GM12872 (cell line): ENCODE data around the gene OR10H4.

Source experiments
- CTCF ChIP-seq: IDR thresholded peaks from 3 replicates; pipeline ENCODE4 v1.5.1; 2011; ENCODE audit warnings: low read depth, mild to moderate bottlenecking, low read length, moderate library complexity; ENCODE audit not compliant: insufficient read depth

OR10H4 gene

GRCh38 chr19:15989889-15990288 is 41.1 kb downstream of the OR10H4 start:
- TF ChIP-seq CTCF = no peak

DNA sequence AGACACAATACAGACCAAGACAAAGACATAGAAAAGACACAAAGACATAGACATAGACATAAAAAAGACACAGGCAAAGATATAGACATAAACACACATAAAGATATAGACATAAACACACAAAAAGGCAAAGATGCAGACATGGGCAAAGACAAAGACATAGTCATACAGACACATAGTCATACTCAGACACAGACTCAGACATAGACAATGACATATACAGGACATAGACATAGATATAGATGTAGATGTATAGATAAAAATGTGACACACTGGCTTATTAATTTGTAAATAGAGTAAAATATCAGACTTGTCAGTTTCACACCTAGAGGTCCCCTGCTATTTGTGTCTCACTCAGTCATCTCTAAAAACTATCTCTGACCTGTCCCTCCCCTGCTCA is 42.8 kb downstream of the OR10H4 start:
- no peak for TF ChIP-seq CTCF

GRCh38 chr19:15992014-15992413 is 43.2 kb downstream of the OR10H4 start:
- no peak for TF ChIP-seq CTCF

GRCh38 chr19:15995536-15995935 is 46.7 kb downstream of the OR10H4 start:
- no peak for TF ChIP-seq CTCF

DNA sequence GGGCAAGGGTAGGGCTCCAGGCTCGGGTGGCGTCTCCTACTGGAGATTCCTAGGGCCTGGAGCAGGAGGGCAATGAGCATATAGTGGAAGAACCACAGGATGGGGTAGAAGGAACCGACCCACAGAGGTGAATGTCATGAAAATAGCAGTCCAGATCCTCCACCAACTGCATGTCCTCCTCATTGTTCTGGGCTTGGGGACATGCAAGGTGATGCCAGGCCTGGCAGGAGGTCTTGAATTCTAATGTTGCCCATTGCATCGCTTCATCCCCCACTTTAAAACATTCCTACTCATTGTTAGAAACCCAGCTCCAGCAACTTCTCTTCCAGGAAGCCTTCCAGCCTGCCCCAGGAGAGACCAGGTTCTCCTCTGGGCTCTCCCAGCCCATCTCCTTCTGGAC is 49.4 kb downstream of the OR10H4 start:
- TF ChIP-seq CTCF = no peak
